Osteocyte (in vitro differentiated cells): ENCODE measurements around the gene GPR158. TPM values are rescaled to one million over a fixed set of nuclear protein-coding genes. Genes with fewer than 3 reads are reported as not detected.

Source experiments
- DNase-seq: peaks from one replicate; pipeline ENCODE4 v3.0.0; 2021; ENCODE audit warnings: mixed read lengths; ENCODE audit not compliant: unreplicated experiment; ENCODE audit errors: extremely low spot score
- H3K27ac Mint-ChIP-seq: one replicate; pipeline ENCODE4 v1.8.0; 2021; ENCODE audit warnings: mild to moderate bottlenecking, mixed read lengths; ENCODE audit not compliant: unreplicated experiment
- H3K27me3 Mint-ChIP-seq: one replicate; pipeline ENCODE4 v1.8.0; 2021; ENCODE audit warnings: mixed read lengths; ENCODE audit not compliant: unreplicated experiment
- H3K36me3 Mint-ChIP-seq: one replicate; pipeline ENCODE4 v1.8.0; 2021; ENCODE audit warnings: mixed read lengths; ENCODE audit not compliant: unreplicated experiment
- H3K4me1 Mint-ChIP-seq: one replicate; pipeline ENCODE4 v1.8.0; 2021; ENCODE audit warnings: mixed read lengths; ENCODE audit not compliant: unreplicated experiment
- H3K4me3 Mint-ChIP-seq: one replicate; pipeline ENCODE4 v1.8.0; 2021; ENCODE audit warnings: mild to moderate bottlenecking, moderate library complexity, mixed read lengths; ENCODE audit not compliant: unreplicated experiment
- H3K9me3 Mint-ChIP-seq: one replicate; pipeline ENCODE4 v1.8.0; 2021; ENCODE audit warnings: mixed read lengths; ENCODE audit not compliant: unreplicated experiment
- total RNA-seq: library from RNA; stranded (reverse); gene quantifications from 2 replicates; pipeline ENCODE4 v1.2.1, GENCODE V29; 2021
- TF ChIP-seq, protein P1 (sequence below): fragments of 200-600 bp; sonication (generic); IDR thresholded peaks from 2 replicates; pipeline ENCODE4 v1.5.0; 2021; ENCODE audit warnings: antibody characterized with exemption, mild to moderate bottlenecking, moderate library complexity

Gene GPR158
- total RNA-seq, 1 donor from 2014 or later: 0.19 TPM

DNA sequence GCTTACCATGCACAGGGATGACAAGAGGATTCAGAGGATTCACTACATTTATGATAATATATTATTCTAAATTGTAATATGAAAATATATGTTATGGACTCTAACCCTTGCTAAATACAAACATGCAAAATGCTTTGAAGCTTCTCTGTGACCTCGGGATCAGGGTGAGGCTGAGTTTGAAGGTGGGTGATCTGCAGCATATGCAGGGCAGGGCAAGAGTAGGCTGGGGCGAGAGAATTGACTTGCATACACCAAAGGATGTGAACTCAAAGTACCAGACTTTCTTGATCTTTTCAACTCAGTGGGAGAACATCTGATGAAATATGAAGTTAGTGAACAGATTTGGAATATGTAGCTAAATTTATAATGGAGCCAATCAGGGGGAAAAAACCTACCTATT, 57.0 kb downstream of the GPR158 start:
- no peak for DNase-seq
- no peak overlapping the region for H3K4me3 Mint-ChIP-seq

DNA sequence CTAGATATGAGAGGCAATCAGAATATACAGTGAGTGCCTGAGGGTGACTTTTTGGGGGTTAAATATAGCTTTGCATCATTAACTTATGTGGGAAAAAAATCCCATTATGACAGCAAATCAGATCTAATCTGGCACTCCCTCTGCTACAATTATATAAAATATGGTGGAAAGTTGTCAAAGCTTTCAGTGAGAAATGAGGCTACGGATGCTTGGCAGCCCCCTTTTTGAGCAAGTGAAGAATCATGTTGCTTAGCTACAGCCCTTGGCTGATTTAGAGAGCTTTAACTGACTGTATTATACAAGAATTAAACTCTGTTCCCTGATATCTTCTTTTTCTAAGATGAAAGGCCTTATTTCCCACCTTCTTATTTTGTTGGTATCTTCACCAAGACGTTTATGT, 57.4 kb downstream of the GPR158 start:
- H3K36me3 Mint-ChIP-seq: no peaks in the 10 kb centered on the region
- TF ChIP-seq, protein P1, sequence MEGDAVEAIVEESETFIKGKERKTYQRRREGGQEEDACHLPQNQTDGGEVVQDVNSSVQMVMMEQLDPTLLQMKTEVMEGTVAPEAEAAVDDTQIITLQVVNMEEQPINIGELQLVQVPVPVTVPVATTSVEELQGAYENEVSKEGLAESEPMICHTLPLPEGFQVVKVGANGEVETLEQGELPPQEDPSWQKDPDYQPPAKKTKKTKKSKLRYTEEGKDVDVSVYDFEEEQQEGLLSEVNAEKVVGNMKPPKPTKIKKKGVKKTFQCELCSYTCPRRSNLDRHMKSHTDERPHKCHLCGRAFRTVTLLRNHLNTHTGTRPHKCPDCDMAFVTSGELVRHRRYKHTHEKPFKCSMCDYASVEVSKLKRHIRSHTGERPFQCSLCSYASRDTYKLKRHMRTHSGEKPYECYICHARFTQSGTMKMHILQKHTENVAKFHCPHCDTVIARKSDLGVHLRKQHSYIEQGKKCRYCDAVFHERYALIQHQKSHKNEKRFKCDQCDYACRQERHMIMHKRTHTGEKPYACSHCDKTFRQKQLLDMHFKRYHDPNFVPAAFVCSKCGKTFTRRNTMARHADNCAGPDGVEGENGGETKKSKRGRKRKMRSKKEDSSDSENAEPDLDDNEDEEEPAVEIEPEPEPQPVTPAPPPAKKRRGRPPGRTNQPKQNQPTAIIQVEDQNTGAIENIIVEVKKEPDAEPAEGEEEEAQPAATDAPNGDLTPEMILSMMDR: no peak
- H3K9me3 Mint-ChIP-seq: no peaks in the 10 kb centered on the region
- H3K27me3 Mint-ChIP-seq: no peaks in the 10 kb centered on the region
- H3K4me1 Mint-ChIP-seq: no peaks in the 10 kb centered on the region
- no peak for DNase-seq
- H3K4me3 Mint-ChIP-seq: no peak overlapping the region
- no peak overlapping the region for H3K27ac Mint-ChIP-seq

More for the DNA sequence above, 57.0 kb downstream of the GPR158 start:
- H3K9me3 Mint-ChIP-seq: no peaks in the 10 kb centered on the region
- peaks cover 3% of the 10 kb centered on the region for H3K27me3 Mint-ChIP-seq
- H3K36me3 Mint-ChIP-seq: no peaks in the 10 kb centered on the region
- TF ChIP-seq, protein P1: no peak
- H3K27ac Mint-ChIP-seq: no peak overlapping the region
- H3K4me1 Mint-ChIP-seq: peaks cover 2% of the 10 kb centered on the region

DNA sequence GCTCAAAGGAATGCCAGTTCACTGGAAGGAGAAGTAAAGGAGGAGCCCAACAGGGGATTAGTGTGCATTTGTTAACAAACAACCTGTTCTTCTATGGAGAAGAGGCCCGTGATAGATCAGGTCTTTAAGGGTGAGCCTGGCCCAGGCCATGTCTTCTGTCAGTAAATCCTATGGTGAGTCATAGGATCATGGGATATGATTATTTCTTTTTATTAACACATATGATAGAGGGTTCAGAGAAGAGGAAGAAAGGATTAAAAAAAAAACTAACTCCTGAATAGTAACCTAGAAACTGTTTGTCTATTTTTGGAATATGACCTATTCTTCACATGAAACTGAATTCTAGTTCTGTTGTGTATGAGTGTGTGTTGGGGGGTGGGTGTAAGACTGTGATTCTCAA, 70.4 kb downstream of the GPR158 start:
- TF ChIP-seq, protein P1: no peak
- no peak overlapping the region for H3K27ac Mint-ChIP-seq
- no peak for DNase-seq
- H3K4me1 Mint-ChIP-seq: no peaks in the 10 kb centered on the region
- H3K36me3 Mint-ChIP-seq: no peaks in the 10 kb centered on the region
- H3K9me3 Mint-ChIP-seq: no peaks in the 10 kb centered on the region
- no peak overlapping the region for H3K4me3 Mint-ChIP-seq
- peaks cover 3% of the 10 kb centered on the region for H3K27me3 Mint-ChIP-seq

DNA sequence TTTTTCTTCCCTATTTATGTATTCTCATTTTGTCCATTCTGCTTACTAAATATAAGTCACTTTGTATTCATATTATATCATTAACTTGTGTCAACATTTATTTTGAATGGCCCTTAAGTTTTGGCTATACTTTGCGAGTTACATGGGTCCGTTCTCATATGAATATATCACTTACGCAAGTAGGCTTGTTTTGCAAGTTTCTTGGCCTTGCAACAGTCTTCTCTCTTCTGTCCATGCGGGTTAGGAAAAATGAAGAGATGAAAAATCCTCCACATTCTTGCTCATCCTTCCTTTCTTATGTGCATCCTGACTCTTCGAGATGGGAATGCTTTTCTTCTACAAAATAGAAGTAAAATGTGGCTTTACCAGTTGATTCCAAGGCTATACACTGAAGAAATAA, 82.8 kb downstream of the GPR158 start:
- Mint-ChIP-seq H3K27me3 (peaks cover 2% of the 10 kb centered on the region), H3K36me3 (no peaks in the 10 kb centered on the region), H3K27ac (no peak overlapping the region), H3K9me3 (no peaks in the 10 kb centered on the region), H3K4me1 (no peaks in the 10 kb centered on the region), H3K4me3 (no peak overlapping the region)
- no peak for DNase-seq
- TF ChIP-seq, protein P1: no peak

DNA sequence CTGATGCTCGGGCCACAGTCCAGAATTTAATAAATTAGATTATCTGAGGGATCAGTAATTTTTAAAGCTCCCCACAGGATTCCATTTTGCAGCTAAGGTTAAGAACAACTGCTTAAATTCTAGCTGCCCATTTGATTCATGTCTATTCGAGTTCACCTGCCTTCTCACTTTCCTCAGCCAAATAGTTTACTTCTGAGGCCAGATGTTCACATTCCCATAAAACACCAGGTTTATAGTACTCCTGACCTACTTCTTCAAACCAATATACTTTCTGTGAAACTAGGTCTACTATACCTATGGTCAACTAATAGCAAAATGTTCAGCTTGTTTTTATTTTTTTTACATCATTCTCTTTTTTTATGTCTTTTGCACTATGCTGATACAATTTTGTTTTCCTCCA, 86.3 kb downstream of the GPR158 start:
- no peaks in the 10 kb centered on the region for H3K36me3 Mint-ChIP-seq
- H3K27me3 Mint-ChIP-seq: no peaks in the 10 kb centered on the region
- no peak overlapping the region for H3K27ac Mint-ChIP-seq
- H3K4me3 Mint-ChIP-seq: no peak overlapping the region
- TF ChIP-seq, protein P1: no peak
- H3K4me1 Mint-ChIP-seq: no peaks in the 10 kb centered on the region
- DNase-seq: no peak
- no peaks in the 10 kb centered on the region for H3K9me3 Mint-ChIP-seq
